H1 (cell line): Measurements from ENCODE around the gene RNF212B. TPM values are rescaled to one million over a fixed set of nuclear protein-coding genes. Genes with fewer than 3 reads are reported as not detected.

Source experiments
- CTCF ChIA-PET: fragments of 300-600 bp; sonication (Branson Sonifier 250); formaldehyde crosslinking; loops from one replicate; lab custom pipeline; 2021; ENCODE audit not compliant: partially characterized antibody; lab: Charles Lee
- POLR2A ChIA-PET: fragments of 300-600 bp; sonication (Branson Sonifier 250); formaldehyde crosslinking; loops from one replicate; lab custom pipeline; 2021; ENCODE audit warnings: inconsistent platforms; ENCODE audit not compliant: partially characterized antibody; lab: Charles Lee
- DNase-seq, 2 experiments: peaks; one replicate each; pipeline versions ENCODE4 v3.0.0 to v3.0.0-alpha.2; 2010 to 2022; ENCODE audit warnings: low spot score in 2 of 2, low read depth in 1 of 2, mixed read lengths in 1 of 2
- FAIRE-seq: peaks from 2 replicates; lab custom pipeline; 2011; peaks lifted over from hg19 to GRCh38; lab: Jason Lieb, UNC
- H2AFZ ChIP-seq: 2 replicates; pipeline ENCODE4 v1.8.1; 2012; ENCODE audit warnings: low read length, inconsistent platforms
- H2AK5ac ChIP-seq: 2 replicates; pipeline ENCODE4 v1.6.1; 2013; ENCODE audit warnings: low read depth, low read length
- H2BK120ac ChIP-seq: replicated peaks from 2 replicates; pipeline ENCODE3; 2013; ENCODE audit warnings: low read depth, low read length, inconsistent platforms
- H2BK12ac ChIP-seq: 2 replicates; pipeline ENCODE4 v1.6.1; 2013; ENCODE audit warnings: low read depth, low read length
- H2BK15ac ChIP-seq: 2 replicates; pipeline ENCODE4 v1.6.1; 2013; ENCODE audit warnings: low read length
- H2BK20ac ChIP-seq: 2 replicates; pipeline ENCODE4 v1.6.1; 2013; ENCODE audit warnings: low read length
- H2BK5ac ChIP-seq: 2 replicates; pipeline ENCODE4 v1.6.1; 2013; ENCODE audit warnings: low read depth, low read length
- H3K14ac ChIP-seq: 2 replicates; pipeline ENCODE4 v1.6.1; 2013; ENCODE audit warnings: inconsistent platforms; ENCODE audit not compliant: insufficient read length
- H3K18ac ChIP-seq: 2 replicates; pipeline ENCODE4 v1.6.1; 2013; ENCODE audit warnings: low read length; ENCODE audit errors: extremely low read depth
- H3K23ac ChIP-seq: 2 replicates; pipeline ENCODE4 v1.6.1; 2013; ENCODE audit warnings: inconsistent platforms; ENCODE audit not compliant: insufficient read length
- H3K23me2 ChIP-seq: 2 replicates; pipeline ENCODE4 v1.6.1; 2013; ENCODE audit warnings: low read depth, low read length
- H3K27ac ChIP-seq: 2 replicates; pipeline ENCODE4 v1.6.1; 2011; ENCODE audit warnings: low read depth, low read length, inconsistent platforms
- H3K27me3 ChIP-seq, 4 experiments: replicated peaks in 1 of 4; 1 replicate in 1 of 4; 2 replicates in 3 of 4; pipeline versions ENCODE4 v1.6.1 to v1.8.1; 2011 to 2013; ENCODE audit warnings: low read length in 3 of 4, mild to moderate bottlenecking in 3 of 4, inconsistent platforms in 2 of 4, mixed read lengths in 2 of 4, moderate library complexity in 1 of 4; ENCODE audit not compliant: control insufficient read depth in 3 of 4, insufficient read depth in 3 of 4; ENCODE audit errors: extremely low read depth in 1 of 4
- H3K36me3 ChIP-seq, 4 experiments: 2 replicates each; pipeline versions ENCODE4 v1.6.1 to v1.8.1; 2011 to 2013; ENCODE audit warnings: mild to moderate bottlenecking in 4 of 4, low read length in 3 of 4, moderate library complexity in 2 of 4, control low read depth in 1 of 4, inconsistent platforms in 1 of 4; ENCODE audit not compliant: insufficient read depth in 4 of 4, control insufficient read depth in 2 of 4
- H3K4ac ChIP-seq: replicated peaks from 2 replicates; pipeline ENCODE3; 2013; ENCODE audit warnings: low read length, low read depth, mixed read lengths, inconsistent platforms; ENCODE audit not compliant: insufficient read length
- H3K4me1 ChIP-seq, 4 experiments: replicated peaks in 1 of 4; 1 replicate in 1 of 4; 2 replicates in 3 of 4; pipeline versions ENCODE4 v1.6.1 to v1.8.1; 2011 to 2013; ENCODE audit warnings: low read length in 3 of 4, inconsistent platforms in 2 of 4, mixed read lengths in 1 of 4; ENCODE audit not compliant: insufficient read depth in 4 of 4, control insufficient read depth in 3 of 4
- H3K4me2 ChIP-seq, 2 experiments: 2 replicates each; pipeline versions ENCODE4 v1.6.1 to v1.8.1; 2011 to 2013; ENCODE audit warnings: low read depth in 2 of 2, low read length in 2 of 2, control low read depth in 1 of 2, inconsistent platforms in 1 of 2, mild to moderate bottlenecking in 1 of 2; ENCODE audit not compliant: insufficient read depth in 1 of 2
- H3K4me3 ChIP-seq, 4 experiments: fragments of 200-600, 300-600 bp in 1 of 4; sonication (generic), shearing (Covaris generic), sonication (Bioruptor Twin) in 1 of 4; 2 replicates each; pipeline versions ENCODE4 v1.5.1 to v1.8.1; 2011 to 2016; ENCODE audit warnings: low read length in 4 of 4, low read depth in 3 of 4, control low read depth in 2 of 4, inconsistent platforms in 2 of 4, mild to moderate bottlenecking in 2 of 4, mixed read lengths in 1 of 4, moderate library complexity in 1 of 4; ENCODE audit not compliant: insufficient read depth in 2 of 4; ENCODE audit errors: extremely low read depth in 1 of 4
- H3K56ac ChIP-seq: replicated peaks from 2 replicates; pipeline ENCODE3; 2013; ENCODE audit warnings: low read depth, mild to moderate bottlenecking, mixed read lengths, low read length, inconsistent platforms; ENCODE audit not compliant: insufficient read length
- H3K79me1 ChIP-seq: 2 replicates; pipeline ENCODE4 v1.6.1; 2013; ENCODE audit warnings: low read depth, low read length, control low read depth
- H3K79me2 ChIP-seq, 2 experiments: 2 replicates each; pipeline versions ENCODE4 v1.6.1 to v1.8.1; 2012 to 2013; ENCODE audit warnings: low read length in 2 of 2, mild to moderate bottlenecking in 2 of 2, inconsistent platforms in 1 of 2; ENCODE audit not compliant: insufficient read depth in 2 of 2, control insufficient read depth in 1 of 2
- H3K9ac ChIP-seq, 4 experiments: replicated peaks in 1 of 4; 1 replicate in 1 of 4; 2 replicates in 3 of 4; pipeline versions ENCODE4 v1.6.1 to v1.8.1; 2011 to 2013; ENCODE audit warnings: low read depth in 3 of 4, low read length in 3 of 4, control low read depth in 2 of 4, mild to moderate bottlenecking in 2 of 4, moderate library complexity in 2 of 4, inconsistent platforms in 1 of 4; ENCODE audit errors: extremely low read depth in 1 of 4
- H3K9me3 ChIP-seq, 2 experiments: 2 replicates each; pipeline versions ENCODE4 v1.6.1 to v1.8.1; 2012 to 2013; ENCODE audit warnings: mild to moderate bottlenecking in 2 of 2, moderate library complexity in 2 of 2, control low read depth in 1 of 2, inconsistent platforms in 1 of 2, low read depth in 1 of 2, low read length in 1 of 2, mixed read lengths in 1 of 2; ENCODE audit not compliant: insufficient read depth in 2 of 2
- H4K20me1 ChIP-seq, 2 experiments: replicated peaks in 1 of 2; 2 replicates each; pipeline versions ENCODE3 to v1.8.1; 2011 to 2013; ENCODE audit warnings: inconsistent platforms in 2 of 2, low read length in 2 of 2, mild to moderate bottlenecking in 1 of 2; ENCODE audit not compliant: insufficient read depth in 2 of 2, control insufficient read depth in 1 of 2
- H4K5ac ChIP-seq: 2 replicates; pipeline ENCODE4 v1.6.1; 2013; ENCODE audit warnings: low read length, low read depth, mixed read lengths, inconsistent platforms; ENCODE audit not compliant: insufficient read length
- H4K8ac ChIP-seq: 2 replicates; pipeline ENCODE4 v1.8.0; 2013; ENCODE audit warnings: mild to moderate bottlenecking, moderate library complexity, low read length, inconsistent platforms; ENCODE audit not compliant: insufficient read depth; ENCODE audit errors: extremely low read depth
- H4K91ac ChIP-seq: replicated peaks from 2 replicates; pipeline ENCODE3; 2013; ENCODE audit warnings: low read length, mixed read lengths, inconsistent platforms; ENCODE audit not compliant: insufficient read length
- EP300 ChIP-seq, 2 experiments: IDR thresholded peaks; 1 replicate in 1 of 2; 2 replicates in 1 of 2; pipeline ENCODE4 v1.6.1; 2011 to 2012; ENCODE audit warnings: low read depth in 2 of 2, low read length in 2 of 2, mild to moderate bottlenecking in 2 of 2, borderline replicate concordance in 1 of 2, inconsistent platforms in 1 of 2, moderate library complexity in 1 of 2
- EZH2 ChIP-seq: fragments of 200-600 bp; sonication (generic); IDR thresholded peaks from 2 replicates; pipeline ENCODE4 v1.7.1; 2012; ENCODE audit warnings: low read depth, mild to moderate bottlenecking, moderate library complexity, low read length, inconsistent platforms; ENCODE audit not compliant: severe bottlenecking
- PHF8 ChIP-seq: fragments of 200-600 bp; sonication (generic); conservative IDR thresholded peaks from 2 replicates; pipeline ENCODE4 v1.7.1; 2012; ENCODE audit warnings: low read depth, mild to moderate bottlenecking, inconsistent platforms, low read length, moderate library complexity
- RXRA ChIP-seq: IDR thresholded peaks from 2 replicates; pipeline ENCODE4 v1.6.1; 2011; ENCODE audit warnings: low read depth, mild to moderate bottlenecking, low read length, moderate library complexity; ENCODE audit not compliant: insufficient read depth
- SIX5 ChIP-seq: IDR thresholded peaks from 2 replicates; pipeline ENCODE4 v1.6.1; 2011; ENCODE audit warnings: mild to moderate bottlenecking, low read depth, low read length
- SP2 ChIP-seq: IDR thresholded peaks from 2 replicates; pipeline ENCODE4 v1.6.1; 2012; ENCODE audit warnings: mild to moderate bottlenecking, low read length, inconsistent platforms
- WGBS, 2 experiments: shearing (Covaris generic) in 1 of 2; methylation state at CpG; one replicate each; pipeline versions ENCODE4 v1.1.6 to v1.1.7; 2013 to 2015; ENCODE audit warnings: low lambda C conversion rate in 2 of 2, mixed read lengths in 2 of 2, inconsistent platforms in 1 of 2, low coverage in 1 of 2, missing lambda C conversion rate in 1 of 2; ENCODE audit not compliant: insufficient replicate concordance in 2 of 2, insufficient coverage in 1 of 2, insufficient read length in 1 of 2; ENCODE audit errors: extremely low coverage in 1 of 2, missing lambda C conversion rate in 1 of 2; 5-methylcytosine and 5-hydroxymethylcytosine counted together
- polyA plus RNA-seq, 7 experiments: library from polyadenylated mRNA; depleted of rRNA in 3 of 7; stranded (reverse) in 5 of 7; unstranded in 2 of 7; fragments of >200 nt in 5 of 7; fragments of 200-250 nt in 2 of 7; gene quantifications; 1 replicate in 5 of 7; 2 replicates in 1 of 7; 4 replicates in 1 of 7; pipeline versions ENCODE4 v1.2.1 to v1.2.3, GENCODE V29; 2011 to 2013; ENCODE audit warnings: missing spikeins in 2 of 7, mixed read lengths in 2 of 7
- total RNA-seq: library from RNA; stranded (reverse); fragmentation: NEBNext Ultra II Directional; extraction: Animal tissue kit (Norgen Biotek cat#: 25700); gene quantifications from 2 replicates; pipeline ENCODE4 v1.2.1, GENCODE V29; 2021
- TF ChIP-seq, protein P1 (sequence below): IDR thresholded peaks from 2 replicates; pipeline ENCODE4 v1.6.1; 2012; ENCODE audit warnings: inconsistent platforms
- TF ChIP-seq, protein P2 (sequence below): IDR thresholded peaks from 2 replicates; pipeline ENCODE4 v1.6.1; 2011; ENCODE audit warnings: low read depth, mild to moderate bottlenecking, low read length; ENCODE audit not compliant: insufficient read depth

Gene RNF212B
- total and polyA plus RNA-seq, 2 of the 8 experiments (the other 6 are each of a cell fraction or from before 2014, with no cell fraction given): 0.95 to 1.2 TPM

DNA sequence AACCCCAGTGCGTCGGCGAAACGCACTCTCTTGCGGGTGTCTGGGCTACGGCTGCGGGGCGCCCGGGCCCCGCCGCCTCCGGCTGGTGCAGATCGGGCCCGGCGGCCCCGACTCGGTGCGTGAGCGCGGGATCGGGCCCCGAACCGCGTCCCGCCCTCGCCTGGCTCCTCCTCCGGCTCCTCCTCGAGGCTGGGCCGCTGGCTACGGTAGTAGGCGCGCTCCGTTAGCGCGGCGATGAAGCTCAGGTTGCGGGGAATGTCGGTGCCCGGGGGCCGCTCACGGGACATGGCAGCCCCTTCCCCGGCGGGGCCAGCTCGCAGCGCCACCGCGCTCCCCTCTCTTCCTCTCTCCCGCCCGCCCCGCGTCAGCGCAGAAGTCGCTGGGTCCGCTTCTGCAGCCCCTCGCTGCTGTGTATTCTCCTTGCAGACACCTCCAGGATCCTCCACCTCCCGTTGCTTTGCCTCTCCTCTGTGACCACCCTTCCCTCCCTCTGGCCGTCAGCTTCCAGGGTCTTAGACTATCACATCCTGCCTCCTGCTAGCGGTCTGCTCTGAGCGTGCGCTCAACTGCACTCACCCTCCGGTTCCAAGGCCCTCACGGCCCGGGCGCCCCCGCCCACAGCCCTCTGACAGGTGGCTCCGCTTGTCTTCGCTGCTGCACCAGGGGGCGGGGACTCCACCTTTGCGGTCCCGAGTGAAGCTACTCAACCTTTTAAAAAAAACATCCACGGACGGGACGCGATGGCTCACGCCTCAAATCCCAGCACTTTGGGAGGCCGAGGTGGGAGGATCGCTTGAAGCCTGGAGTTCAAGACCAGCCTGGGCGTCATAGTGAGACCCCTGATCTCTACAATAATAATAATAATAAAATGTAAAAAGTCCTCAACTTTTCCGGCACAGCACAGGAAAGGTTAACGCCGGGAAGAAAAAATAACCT, 64.8 kb downstream of the RNF212B start, which contains the start of gene PPP1R3E:
TSS of gene PPP1R3E (minus strand) at position 570 of the 936 bp plus-strand sequence. CDS start at position 287, 283 bp downstream.
- Histone ChIP-seq H3K36me3 (no peaks in the 10 kb centered on the region), H3K79me1 (no peaks in the 10 kb centered on the region), H3K23me2 (peaks cover 20% of the 10 kb centered on the region), H4K8ac (peak within 1 kb of the TSS; percentile 62), H3K27me3 (peaks cover 0 to 32% (median 22%) of the 10 kb centered on the region in 4 experiments; a peak in 6 of 7 replicates), H3K27ac (peak within 1 kb of the TSS; percentile 65; the same call in 1 of the 2 replicates), H3K4ac (no peak within 1 kb of the TSS), H2BK5ac (peak within 1 kb of the TSS; percentile 83; the same call in 1 of the 2 replicates), H2BK12ac (peak within 1 kb of the TSS; percentile 29; the same call in 1 of the 2 replicates), H3K9ac (peak within 1 kb of the TSS in 3 of 4 experiments; percentile 15 to 66 (median 51); a peak in 5 of 7 replicates), H3K4me1 (peaks cover 0 to 7% (median 1%) of the 10 kb centered on the region in 4 experiments; a peak in 4 of 7 replicates), H2BK120ac (no peak within 1 kb of the TSS), H3K18ac (peak within 1 kb of the TSS; percentile 78), H4K20me1 (peaks cover 0 to 2% of the 10 kb centered on the region in 2 experiments), H3K9me3 (no peaks in the 10 kb centered on the region), H2BK20ac (no peak within 1 kb of the TSS), H2AK5ac (no peak within 1 kb of the TSS), H3K23ac (no peak within 1 kb of the TSS), H3K14ac (no peak within 1 kb of the TSS), H2BK15ac (no peak within 1 kb of the TSS), H3K79me2 (peaks cover 0 to 2% of the 10 kb centered on the region in 2 experiments; a peak in 1 of 4 replicates), H2AFZ (peak within 1 kb of the TSS; percentile 47; the same call in 1 of the 2 replicates), H4K91ac (peak within 1 kb of the TSS; percentile 56), H4K5ac (peak within 1 kb of the TSS; percentile 57), H3K4me2 (peak within 1 kb of the TSS; percentile 91 to 99), H3K56ac (peak within 1 kb of the TSS; percentile 64), H3K4me3 (peak within 1 kb of the TSS; percentile 56 to 93 (median 73))
- no peak for FAIRE-seq
- 11% methylated on average over 46 of the region's 81 CpGs; no CpG with 5 or more reads in 1 of the 2 experiments for WGBS, 2 experiments
- ChIA-PET CTCF (interaction anchor here (0.9 to 5.7 kb wide), 8 partner anchors 7 to 258 kb away, joined by 3 to 40 read pairs (median 6); no protein-coding TSS in a partner anchor), POLR2A (interaction anchor here (0.8 to 4.7 kb wide), 17 partner anchors 9 to 295 kb away, joined by 3 to 35 read pairs (median 4); partner anchors contain the start of genes HOMEZ, PABPN1 and SLC22A17)
- peak in 1 of 2 experiments; percentile 78 for DNase-seq
- TF ChIP-seq PHF8: no peak
- TF ChIP-seq, protein P1, sequence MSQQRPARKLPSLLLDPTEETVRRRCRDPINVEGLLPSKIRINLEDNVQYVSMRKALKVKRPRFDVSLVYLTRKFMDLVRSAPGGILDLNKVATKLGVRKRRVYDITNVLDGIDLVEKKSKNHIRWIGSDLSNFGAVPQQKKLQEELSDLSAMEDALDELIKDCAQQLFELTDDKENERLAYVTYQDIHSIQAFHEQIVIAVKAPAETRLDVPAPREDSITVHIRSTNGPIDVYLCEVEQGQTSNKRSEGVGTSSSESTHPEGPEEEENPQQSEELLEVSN: 0 out of 2 replicates have a peak, but pooled peaks have one; percentile 7
- TF ChIP-seq, protein P2, sequence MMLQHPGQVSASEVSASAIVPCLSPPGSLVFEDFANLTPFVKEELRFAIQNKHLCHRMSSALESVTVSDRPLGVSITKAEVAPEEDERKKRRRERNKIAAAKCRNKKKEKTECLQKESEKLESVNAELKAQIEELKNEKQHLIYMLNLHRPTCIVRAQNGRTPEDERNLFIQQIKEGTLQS: no peak
- no peak for TF ChIP-seq SP2
- TF ChIP-seq SIX5: no peak
- no peak for TF ChIP-seq RXRA
- TF ChIP-seq EZH2: peak; percentile 18
- TF ChIP-seq EP300 (IDR thresholded peaks at IDR 0.05; ENCODE audit: borderline replicate concordance in 1 of 2, low read depth in 2 of 2, low read length in 2 of 2): no peak
